ENCODE results near the gene PPP1R3D. TPM values are rescaled to one million over a fixed set of nuclear protein-coding genes. Genes with fewer than 3 reads are reported as not detected.

Gene PPP1R3D
- total RNA-seq, 1 donor from 2014 or later = 4.5 TPM

- DNase-seq (ENCODE audit: low spot score in 2 of 2, unreplicated experiment in 2 of 2) = no peak
- H3K36me3 Mint-ChIP-seq = peaks cover 4% of the 10 kb centered on the region
- TF ChIP-seq, protein P1, sequence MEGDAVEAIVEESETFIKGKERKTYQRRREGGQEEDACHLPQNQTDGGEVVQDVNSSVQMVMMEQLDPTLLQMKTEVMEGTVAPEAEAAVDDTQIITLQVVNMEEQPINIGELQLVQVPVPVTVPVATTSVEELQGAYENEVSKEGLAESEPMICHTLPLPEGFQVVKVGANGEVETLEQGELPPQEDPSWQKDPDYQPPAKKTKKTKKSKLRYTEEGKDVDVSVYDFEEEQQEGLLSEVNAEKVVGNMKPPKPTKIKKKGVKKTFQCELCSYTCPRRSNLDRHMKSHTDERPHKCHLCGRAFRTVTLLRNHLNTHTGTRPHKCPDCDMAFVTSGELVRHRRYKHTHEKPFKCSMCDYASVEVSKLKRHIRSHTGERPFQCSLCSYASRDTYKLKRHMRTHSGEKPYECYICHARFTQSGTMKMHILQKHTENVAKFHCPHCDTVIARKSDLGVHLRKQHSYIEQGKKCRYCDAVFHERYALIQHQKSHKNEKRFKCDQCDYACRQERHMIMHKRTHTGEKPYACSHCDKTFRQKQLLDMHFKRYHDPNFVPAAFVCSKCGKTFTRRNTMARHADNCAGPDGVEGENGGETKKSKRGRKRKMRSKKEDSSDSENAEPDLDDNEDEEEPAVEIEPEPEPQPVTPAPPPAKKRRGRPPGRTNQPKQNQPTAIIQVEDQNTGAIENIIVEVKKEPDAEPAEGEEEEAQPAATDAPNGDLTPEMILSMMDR (IDR thresholded peaks at IDR 0.05; ENCODE audit: unreplicated experiment) = no peak
Observed at GRCh38 chr20:59947376-59947775, 7.3 kb upstream of the PPP1R3D start.

DNA sequence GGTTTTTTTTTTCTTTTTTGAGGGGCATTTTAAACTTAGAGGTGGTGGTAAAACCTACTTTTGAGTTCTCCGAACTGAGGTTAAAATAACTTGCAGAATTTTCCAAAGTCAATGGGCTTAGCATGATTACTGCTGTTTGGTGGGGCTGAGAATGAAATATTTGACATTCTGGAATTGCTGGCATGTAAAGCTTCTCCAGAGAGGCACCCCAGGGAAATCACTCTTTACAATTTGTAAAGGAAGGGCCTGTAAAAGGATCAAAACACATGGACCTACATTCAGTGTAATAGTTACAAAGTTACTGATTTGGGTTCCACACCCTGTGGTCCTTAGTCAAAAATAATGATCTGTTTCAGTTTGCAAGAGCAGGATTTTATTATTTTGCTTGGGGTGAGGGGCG lies 5.6 kb upstream of the PPP1R3D start:
- Mint-ChIP-seq H3K27me3 (ENCODE audit: low read depth) (no peaks in the 10 kb centered on the region), H3K36me3 (peaks cover 4% of the 10 kb centered on the region), H3K9me3 (no peaks in the 10 kb centered on the region), H3K4me3 (peak overlapping the region; percentile 42), H3K27ac (peak overlapping the region; percentile 96), H3K4me1 (peaks cover 78% of the 10 kb centered on the region)
- TF ChIP-seq, protein P1 (IDR thresholded peaks at IDR 0.05; ENCODE audit: unreplicated experiment) = no peak
- no peak for DNase-seq (ENCODE audit: low spot score in 2 of 2, unreplicated experiment in 2 of 2)

More at GRCh38 chr20:59947376-59947775, 7.3 kb upstream of the PPP1R3D start:
- Mint-ChIP-seq H3K9me3 (no peaks in the 10 kb centered on the region), H3K27ac (peak overlapping the region; percentile 80), H3K4me1 (peaks cover 63% of the 10 kb centered on the region), H3K4me3 (no peak overlapping the region), H3K27me3 (ENCODE audit: low read depth) (no peaks in the 10 kb centered on the region)

- peaks cover 4% of the 10 kb centered on the region for H3K36me3 Mint-ChIP-seq
- peak overlapping the region; percentile 42 for H3K4me3 Mint-ChIP-seq
- no peaks in the 10 kb centered on the region for H3K9me3 Mint-ChIP-seq
- H3K27ac Mint-ChIP-seq = peak overlapping the region; percentile 96
- no peaks in the 10 kb centered on the region for H3K27me3 Mint-ChIP-seq (ENCODE audit: low read depth)
- TF ChIP-seq, protein P1 (IDR thresholded peaks at IDR 0.05; ENCODE audit: unreplicated experiment) = no peak
- DNase-seq (ENCODE audit: low spot score in 2 of 2, unreplicated experiment in 2 of 2) = no peak
- H3K4me1 Mint-ChIP-seq = peaks cover 80% of the 10 kb centered on the region
Observed at GRCh38 chr20:59945175-59945574, 5.1 kb upstream of the PPP1R3D start.

GRCh38 chr20:59944726-59945125 lies 4.6 kb upstream of the PPP1R3D start:
- Mint-ChIP-seq H3K27ac (peak overlapping the region; percentile 96), H3K4me1 (peaks cover 75% of the 10 kb centered on the region), H3K4me3 (no peak overlapping the region), H3K36me3 (peaks cover 4% of the 10 kb centered on the region), H3K27me3 (ENCODE audit: low read depth) (no peaks in the 10 kb centered on the region), H3K9me3 (no peaks in the 10 kb centered on the region)
- DNase-seq (ENCODE audit: low spot score in 2 of 2, unreplicated experiment in 2 of 2) = no peak
- TF ChIP-seq, protein P1 (IDR thresholded peaks at IDR 0.05; ENCODE audit: unreplicated experiment) = no peak

- no peak for DNase-seq (ENCODE audit: low spot score in 2 of 2, unreplicated experiment in 2 of 2)
- H3K4me3 Mint-ChIP-seq = no peak overlapping the region
- peaks cover 4% of the 10 kb centered on the region for H3K36me3 Mint-ChIP-seq
- peak overlapping the region; percentile 25 for H3K27ac Mint-ChIP-seq
- H3K27me3 Mint-ChIP-seq (ENCODE audit: low read depth) = no peaks in the 10 kb centered on the region
- TF ChIP-seq, protein P1 (IDR thresholded peaks at IDR 0.05; ENCODE audit: unreplicated experiment) = no peak
- H3K4me1 Mint-ChIP-seq = peaks cover 70% of the 10 kb centered on the region
- H3K9me3 Mint-ChIP-seq = no peaks in the 10 kb centered on the region
Observed at GRCh38 chr20:59942245-59942644, 2.1 kb upstream of the PPP1R3D start.

DNA sequence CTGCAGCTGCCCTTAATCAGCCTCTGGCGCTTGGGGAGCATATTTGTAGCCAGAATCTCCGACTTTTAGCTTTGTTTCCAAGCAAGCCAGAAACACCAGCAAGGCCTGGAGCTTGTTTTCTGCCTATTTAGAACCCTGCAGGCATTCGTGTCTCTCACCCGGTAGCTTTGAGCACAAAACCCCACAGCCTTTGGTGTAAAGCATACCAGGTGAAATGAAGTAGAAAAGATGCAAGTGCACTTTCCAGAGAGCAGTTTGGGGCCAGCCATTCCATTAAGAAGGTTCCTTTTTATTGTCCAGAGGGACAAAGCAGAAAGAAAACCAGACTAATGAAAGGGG lies 820 bp upstream of the PPP1R3D start:
- Mint-ChIP-seq H3K27me3 (ENCODE audit: low read depth) (no peaks in the 10 kb centered on the region), H3K4me1 (peaks cover 61% of the 10 kb centered on the region)
- TF ChIP-seq, protein P1 (IDR thresholded peaks at IDR 0.05; ENCODE audit: unreplicated experiment) = no peak

More for the DNA sequence above, 820 bp upstream of the PPP1R3D start:
- DNase-seq (ENCODE audit: low spot score in 2 of 2, unreplicated experiment in 2 of 2) = no peak
- Mint-ChIP-seq H3K27ac (peak overlapping the region; percentile 98), H3K4me3 (peak overlapping the region; percentile 89), H3K9me3 (no peaks in the 10 kb centered on the region), H3K36me3 (peaks cover 4% of the 10 kb centered on the region)
